Activated CD4-positive, alpha-beta T cell treated with anti-CD3 and anti-CD28 coated beads, Interleukin-2, amount 10 ng/mL, durations not matched to agents 24 days and 14 days (primary cell): ENCODE measurements around the gene LRTM2. TPM values are rescaled to one million over a fixed set of nuclear protein-coding genes. Genes with fewer than 3 reads are reported as not detected.

ENCODE experiments used
- DNase-seq: peaks from one replicate; pipeline ENCODE4 v3.0.0; 2022
- H3K27ac Mint-ChIP-seq: one replicate; pipeline ENCODE4 v1.8.0; 2022; ENCODE audit warnings: mild to moderate bottlenecking, mixed read lengths
- H3K27me3 Mint-ChIP-seq: one replicate; pipeline ENCODE4 v1.8.0; 2022; ENCODE audit warnings: mixed read lengths
- H3K36me3 Mint-ChIP-seq: one replicate; pipeline ENCODE4 v1.8.0; 2022; ENCODE audit warnings: low read depth, mild to moderate bottlenecking, mixed read lengths
- H3K4me1 Mint-ChIP-seq: one replicate; pipeline ENCODE4 v1.8.0; 2021; ENCODE audit warnings: mixed read lengths
- H3K4me3 Mint-ChIP-seq: one replicate; pipeline ENCODE4 v1.8.0; 2022; ENCODE audit warnings: mild to moderate bottlenecking, moderate library complexity, mixed read lengths
- H3K9me3 Mint-ChIP-seq: one replicate; pipeline ENCODE4 v1.8.0; 2021; ENCODE audit warnings: mixed read lengths
- intact Hi-C: fragments of 100-400 bp; cut with micrococcal nuclease; formaldehyde crosslinking; loops from one replicate; pipeline ENCODE4 v1.15.1; 2023
- total RNA-seq: library from RNA; stranded (reverse); gene quantifications from 2 replicates; pipeline ENCODE4 v1.2.3, GENCODE V29; 2022

The LRTM2 gene
- total RNA-seq, 1 donor from 2014 or later, result 0.16 TPM

DNA sequence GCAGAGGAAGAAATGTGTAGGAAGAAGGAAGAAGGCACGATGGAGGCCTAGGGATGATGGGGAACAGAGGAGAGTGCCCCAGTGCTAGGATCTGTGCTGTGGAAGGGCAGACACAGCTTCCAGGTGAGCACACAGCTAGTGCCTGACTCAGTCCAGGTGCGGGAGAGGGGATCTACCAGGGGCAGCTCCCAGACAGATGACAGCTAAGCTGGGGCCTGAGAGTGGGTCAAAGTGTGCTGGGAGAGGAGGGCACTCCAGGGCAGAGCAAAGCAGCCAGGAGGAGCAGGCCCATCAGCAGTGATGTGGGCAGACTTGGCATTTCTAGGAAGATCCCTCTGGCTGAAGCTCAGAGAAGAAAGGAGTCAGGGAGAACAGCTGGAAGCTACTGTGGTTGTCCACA is 36.7 kb downstream of the LRTM2 start:
- intact Hi-C loops, result no loop called here
- H3K27me3 Mint-ChIP-seq, result peaks cover 2% of the 10 kb centered on the region
- H3K36me3 Mint-ChIP-seq, result no peaks in the 10 kb centered on the region
- peaks cover 2% of the 10 kb centered on the region for H3K4me1 Mint-ChIP-seq
- no peaks in the 10 kb centered on the region for H3K9me3 Mint-ChIP-seq
- no peak overlapping the region for H3K27ac Mint-ChIP-seq
- no peak overlapping the region for H3K4me3 Mint-ChIP-seq
- DNase-seq, result no peak

GRCh38 chr12:1857821-1858220 is 37.5 kb downstream of the LRTM2 start:
- intact Hi-C loops, result no loop called here
- Mint-ChIP-seq H3K27me3 (peaks cover 2% of the 10 kb centered on the region), H3K4me1 (peaks cover 2% of the 10 kb centered on the region)

DNA sequence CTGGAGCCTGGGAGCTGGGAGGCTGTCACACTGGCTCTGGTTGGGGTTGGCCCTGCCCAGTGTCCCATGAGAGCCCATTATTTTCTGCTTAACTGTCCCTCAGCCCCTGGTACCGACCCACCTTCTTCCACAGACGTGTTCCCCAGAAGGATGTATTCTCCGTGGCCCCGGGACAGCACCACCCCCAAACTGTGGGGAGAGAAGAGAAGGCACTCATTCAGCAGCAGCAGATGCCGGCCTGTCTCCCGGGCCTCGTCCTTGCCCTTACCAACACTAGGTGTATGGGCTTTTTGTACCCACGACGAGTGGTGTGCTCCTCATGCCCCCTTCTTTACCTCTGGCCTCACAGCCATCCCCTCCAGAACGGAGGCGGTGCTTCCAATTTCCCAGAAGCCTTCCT is 38.1 kb downstream of the LRTM2 start:
- H3K27me3 Mint-ChIP-seq, result peaks cover 2% of the 10 kb centered on the region
- H3K36me3 Mint-ChIP-seq, result no peaks in the 10 kb centered on the region
- DNase-seq, result no peak
- no peaks in the 10 kb centered on the region for H3K9me3 Mint-ChIP-seq
- peaks cover 2% of the 10 kb centered on the region for H3K4me1 Mint-ChIP-seq
- intact Hi-C loops, result no loop called here
- no peak overlapping the region for H3K4me3 Mint-ChIP-seq
- no peak overlapping the region for H3K27ac Mint-ChIP-seq

More at GRCh38 chr12:1857821-1858220, 37.5 kb downstream of the LRTM2 start:
- Mint-ChIP-seq H3K4me3 (no peak overlapping the region), H3K9me3 (no peaks in the 10 kb centered on the region), H3K27ac (no peak overlapping the region), H3K36me3 (no peaks in the 10 kb centered on the region)
- no peak for DNase-seq

DNA sequence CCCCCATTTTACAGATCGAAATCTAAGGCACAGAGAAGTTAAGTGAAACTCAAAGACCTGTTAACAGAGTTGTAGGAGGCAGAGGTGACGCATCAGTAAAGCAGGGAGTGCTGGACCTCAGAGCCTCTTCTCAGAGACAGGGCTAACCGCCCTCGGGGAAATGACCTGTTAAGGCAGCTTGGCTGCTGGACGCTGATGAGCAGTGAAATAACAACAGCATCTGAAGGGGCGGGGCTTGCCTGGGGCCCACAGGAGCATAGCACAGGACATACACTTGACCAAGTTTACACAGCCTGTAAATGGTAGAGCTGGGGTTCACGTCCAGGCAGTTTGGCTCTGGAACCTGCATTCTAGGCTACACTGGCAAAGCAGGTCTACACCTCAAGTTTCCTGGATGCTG is 39.3 kb downstream of the LRTM2 start:
- no peaks in the 10 kb centered on the region for H3K36me3 Mint-ChIP-seq
- no peak overlapping the region for H3K4me3 Mint-ChIP-seq
- intact Hi-C loops, result no loop called here
- no peaks in the 10 kb centered on the region for H3K9me3 Mint-ChIP-seq
- DNase-seq, result no peak
- H3K4me1 Mint-ChIP-seq, result peaks cover 2% of the 10 kb centered on the region
- H3K27me3 Mint-ChIP-seq, result peaks cover 5% of the 10 kb centered on the region
- H3K27ac Mint-ChIP-seq, result no peak overlapping the region

DNA sequence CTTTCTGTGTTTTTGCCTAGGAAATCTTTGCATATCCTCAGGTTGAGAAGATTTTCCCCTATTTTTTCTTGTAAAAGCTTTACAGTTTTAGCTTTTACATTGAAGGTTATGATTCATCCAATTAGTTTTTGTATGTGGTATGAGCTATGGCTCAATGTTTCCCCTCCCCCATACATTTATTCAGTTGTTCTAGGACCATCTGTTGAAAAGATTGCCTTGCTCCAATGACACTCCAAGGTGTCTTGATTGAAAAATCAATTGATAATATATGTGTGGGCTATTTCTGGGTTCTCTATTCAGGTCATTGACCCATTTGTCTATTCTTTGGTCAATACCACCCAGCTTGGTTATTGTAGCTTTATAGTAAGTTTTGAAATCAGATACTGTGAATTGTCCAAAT is 42.6 kb downstream of the LRTM2 start:
- H3K4me3 Mint-ChIP-seq, result no peak overlapping the region
- no peak for DNase-seq
- intact Hi-C loops, result no loop called here
- no peaks in the 10 kb centered on the region for H3K4me1 Mint-ChIP-seq
- peaks cover 17% of the 10 kb centered on the region for H3K27me3 Mint-ChIP-seq
- no peak overlapping the region for H3K27ac Mint-ChIP-seq
- H3K9me3 Mint-ChIP-seq, result peaks cover 3% of the 10 kb centered on the region
- H3K36me3 Mint-ChIP-seq, result no peaks in the 10 kb centered on the region

- H3K27ac Mint-ChIP-seq, result no peak overlapping the region
- H3K36me3 Mint-ChIP-seq, result no peaks in the 10 kb centered on the region
- no peak overlapping the region for H3K4me3 Mint-ChIP-seq
- intact Hi-C loops, result no loop called here
- H3K27me3 Mint-ChIP-seq, result peaks cover 17% of the 10 kb centered on the region
- H3K9me3 Mint-ChIP-seq, result peaks cover 3% of the 10 kb centered on the region
- no peaks in the 10 kb centered on the region for H3K4me1 Mint-ChIP-seq
- DNase-seq, result no peak
Measured at GRCh38 chr12:1863823-1864222, 43.5 kb downstream of the LRTM2 start.

- no peak overlapping the region for H3K4me3 Mint-ChIP-seq
- H3K4me1 Mint-ChIP-seq, result no peaks in the 10 kb centered on the region
- H3K27ac Mint-ChIP-seq, result no peak overlapping the region
- DNase-seq, result no peak
- H3K36me3 Mint-ChIP-seq, result no peaks in the 10 kb centered on the region
- intact Hi-C loops, result no loop called here
- peaks cover 3% of the 10 kb centered on the region for H3K9me3 Mint-ChIP-seq
- H3K27me3 Mint-ChIP-seq, result peaks cover 18% of the 10 kb centered on the region
Measured at GRCh38 chr12:1864456-1864855, 44.1 kb downstream of the LRTM2 start.

- Mint-ChIP-seq H3K4me3 (no peak overlapping the region), H3K9me3 (peaks cover 3% of the 10 kb centered on the region), H3K27ac (no peak overlapping the region), H3K4me1 (no peaks in the 10 kb centered on the region), H3K27me3 (peaks cover 20% of the 10 kb centered on the region), H3K36me3 (no peaks in the 10 kb centered on the region)
- intact Hi-C loops, result no loop called here
- no peak for DNase-seq
Measured at GRCh38 chr12:1864867-1865266, 44.5 kb downstream of the LRTM2 start.

- H3K4me3 Mint-ChIP-seq, result no peak overlapping the region
- H3K36me3 Mint-ChIP-seq, result no peaks in the 10 kb centered on the region
- H3K9me3 Mint-ChIP-seq, result peaks cover 3% of the 10 kb centered on the region
- H3K27ac Mint-ChIP-seq, result no peak overlapping the region
- no peaks in the 10 kb centered on the region for H3K4me1 Mint-ChIP-seq
- intact Hi-C loops, result no loop called here
- DNase-seq, result no peak
- H3K27me3 Mint-ChIP-seq, result peaks cover 20% of the 10 kb centered on the region
Measured at GRCh38 chr12:1865284-1865866, 45.0 kb downstream of the LRTM2 start.

DNA sequence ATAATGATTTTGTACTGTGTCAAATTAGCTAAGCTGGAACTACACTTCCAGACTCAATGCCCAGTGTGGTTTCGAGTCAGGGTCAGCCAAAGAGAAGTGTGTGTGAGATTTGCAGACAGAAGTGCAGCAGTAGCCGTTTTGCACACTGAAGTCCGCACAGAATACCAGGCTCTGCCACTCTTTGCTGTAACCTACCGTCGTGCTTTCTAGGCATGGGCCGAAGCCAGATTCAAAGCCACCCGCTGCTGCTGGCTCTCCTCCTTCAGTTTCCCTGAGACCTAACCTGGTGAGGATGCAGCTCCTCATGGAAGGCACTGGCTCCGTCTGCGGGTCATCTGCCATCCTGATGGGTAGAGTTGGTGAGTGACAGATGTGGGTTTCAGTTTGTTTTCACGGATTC is 48.8 kb downstream of the LRTM2 start:
- Mint-ChIP-seq H3K4me3 (no peak overlapping the region), H3K36me3 (no peaks in the 10 kb centered on the region), H3K9me3 (peaks cover 11% of the 10 kb centered on the region), H3K27ac (no peak overlapping the region), H3K27me3 (peaks cover 19% of the 10 kb centered on the region), H3K4me1 (no peaks in the 10 kb centered on the region)
- DNase-seq, result no peak
- intact Hi-C loops, result no loop called here

- H3K27me3 Mint-ChIP-seq, result peaks cover 17% of the 10 kb centered on the region
- H3K27ac Mint-ChIP-seq, result no peak overlapping the region
- no peaks in the 10 kb centered on the region for H3K36me3 Mint-ChIP-seq
- H3K4me3 Mint-ChIP-seq, result no peak overlapping the region
- DNase-seq, result no peak
- peaks cover 11% of the 10 kb centered on the region for H3K9me3 Mint-ChIP-seq
- intact Hi-C loops, result no loop called here
- no peaks in the 10 kb centered on the region for H3K4me1 Mint-ChIP-seq
Measured at GRCh38 chr12:1870086-1870485, 49.7 kb downstream of the LRTM2 start.

DNA sequence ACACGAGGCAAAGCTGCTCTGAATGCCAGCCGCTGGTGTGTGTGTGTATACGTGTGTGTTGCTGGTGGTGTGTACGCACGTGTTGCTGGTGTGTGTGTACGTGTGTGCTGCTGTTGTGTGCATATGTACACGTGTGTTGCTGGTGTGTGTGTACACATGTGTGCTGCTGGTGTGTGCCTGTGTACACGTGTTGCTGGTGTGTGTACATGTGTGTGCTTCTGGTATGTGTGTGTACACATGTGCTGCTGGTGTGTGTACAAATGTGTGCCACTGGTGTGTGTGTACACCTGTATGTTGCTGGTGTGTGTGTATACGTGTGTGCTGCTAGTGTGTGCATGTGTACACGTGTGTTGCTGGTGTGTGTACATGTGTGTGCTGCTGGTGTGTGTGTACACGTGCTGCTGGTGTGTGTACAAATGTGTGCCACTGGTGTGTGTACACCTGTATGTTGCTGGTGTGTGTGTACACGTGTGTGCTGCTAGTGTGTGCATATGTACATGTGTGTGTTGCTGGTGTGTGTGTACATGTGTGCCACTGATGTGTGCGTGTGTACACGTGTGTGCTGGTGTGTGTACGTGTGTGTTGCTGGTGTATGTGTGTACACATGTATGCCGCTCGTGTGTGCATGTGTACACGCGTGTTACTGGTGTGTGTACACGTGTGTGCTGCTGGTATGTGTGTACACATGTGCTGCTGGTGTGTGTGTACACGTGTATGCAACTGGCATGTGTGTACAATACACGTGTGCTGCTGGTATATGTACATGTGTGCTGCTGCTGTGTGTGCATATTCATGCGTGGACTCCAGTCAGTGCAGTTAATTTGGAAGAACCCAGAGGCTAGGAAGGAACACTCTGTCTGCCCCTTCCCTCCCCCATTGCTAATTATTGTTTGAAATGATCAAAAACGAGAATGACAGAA is 50.9 kb downstream of the LRTM2 start:
- intact Hi-C loops, result no loop called here
- H3K36me3 Mint-ChIP-seq, result no peaks in the 10 kb centered on the region
- peaks cover 11% of the 10 kb centered on the region for H3K9me3 Mint-ChIP-seq
- no peak overlapping the region for H3K27ac Mint-ChIP-seq
- H3K27me3 Mint-ChIP-seq, result peaks cover 11% of the 10 kb centered on the region
- no peaks in the 10 kb centered on the region for H3K4me1 Mint-ChIP-seq
- no peak overlapping the region for H3K4me3 Mint-ChIP-seq
- no peak for DNase-seq

DNA sequence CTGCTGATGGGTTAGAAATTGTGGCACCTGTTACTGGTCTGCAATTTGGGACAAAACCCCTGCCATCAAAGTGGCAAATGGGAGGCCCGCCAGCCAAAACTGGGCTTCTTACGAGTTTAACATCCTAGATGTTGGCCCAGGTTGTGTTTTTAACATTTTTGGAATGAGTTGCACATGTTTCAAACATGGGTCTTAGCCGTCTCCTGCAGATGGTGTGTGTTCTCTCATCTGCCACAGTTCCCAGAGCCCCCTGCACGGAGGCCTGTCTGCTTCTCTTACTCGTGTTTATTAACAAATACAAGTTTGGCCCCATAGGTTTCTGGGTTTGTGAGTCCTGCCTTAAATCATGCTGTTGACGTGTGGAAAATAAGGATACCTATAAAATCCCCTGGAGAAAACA is 51.6 kb downstream of the LRTM2 start:
- Mint-ChIP-seq H3K4me1 (no peaks in the 10 kb centered on the region), H3K27ac (no peak overlapping the region), H3K27me3 (peaks cover 10% of the 10 kb centered on the region), H3K36me3 (no peaks in the 10 kb centered on the region), H3K9me3 (peaks cover 11% of the 10 kb centered on the region), H3K4me3 (no peak overlapping the region)
- no peak for DNase-seq
- intact Hi-C loops, result no loop called here

GRCh38 chr12:1872448-1872847 is 52.1 kb downstream of the LRTM2 start:
- no peak overlapping the region for H3K27ac Mint-ChIP-seq
- intact Hi-C loops, result no loop called here
- peaks cover 10% of the 10 kb centered on the region for H3K27me3 Mint-ChIP-seq
- DNase-seq, result no peak
- H3K9me3 Mint-ChIP-seq, result peaks cover 11% of the 10 kb centered on the region
- no peaks in the 10 kb centered on the region for H3K4me1 Mint-ChIP-seq
- H3K36me3 Mint-ChIP-seq, result no peaks in the 10 kb centered on the region
- no peak overlapping the region for H3K4me3 Mint-ChIP-seq
